Mucosa of descending colon (tissue), 3 donors: ENCODE measurements around the gene GOLGA6L4. TPM values are rescaled to one million over a fixed set of nuclear protein-coding genes. Genes with fewer than 3 reads are reported as not detected.
"Not testable (repeated sequence)": the region's sequence is repeated elsewhere in the genome, so short reads cannot be mapped to it uniquely, and the experiment has no call there.

Experiments
- ATAC-seq: fragments of 200-7000 bp; cut with Tn5 transposase; one replicate; pipeline ENCODE4 v1.9.1; 2020; ENCODE audit warnings: mild to moderate bottlenecking, moderate library complexity
- DNase-seq, 3 donors: peaks; one replicate each; pipeline ENCODE4 v3.0.0-alpha.2; 2020
- H3K36me3 ChIP-seq: fragments of 200-600 bp; one replicate; pipeline ENCODE4 v1.8.0; 2021; ENCODE audit warnings: low read depth, mild to moderate bottlenecking
- H3K4me1 ChIP-seq: fragments of 200-600 bp; one replicate; pipeline ENCODE4 v1.8.0; 2021; ENCODE audit warnings: low read depth, mild to moderate bottlenecking
- H3K4me3 ChIP-seq: fragments of 200-600 bp; one replicate; pipeline ENCODE4 v1.8.0; 2021; ENCODE audit warnings: mild to moderate bottlenecking
- H3K9me3 ChIP-seq: fragments of 200-600 bp; one replicate; pipeline ENCODE4 v1.8.0; 2021; ENCODE audit warnings: mild to moderate bottlenecking
- intact Hi-C, 2 donors: fragments of 100-400 bp; cut with DNase I in 1 of 2; cut with micrococcal nuclease in 1 of 2; formaldehyde crosslinking; loops; one replicate each; pipeline versions ENCODE4 v1.11.0 to v1.11.1; 2022; cut with DNase I, micrococcal nuclease
- long read RNA-seq, 2 donors: library from polyadenylated mRNA; unstranded; transcript quantifications; one replicate each; pipeline ENCODE4 v2.0.0, GENCODE V29; 2019 to 2021
- total RNA-seq, 3 donors: library from RNA; stranded (reverse); fragmentation: NEBNext Ultra II Directional in 2 of 3; extraction: Animal tissue kit (Norgen Biotek cat#: 25700) in 2 of 3; gene quantifications; one replicate each; pipeline versions ENCODE4 v1.2.1 to v1.2.4, GENCODE V29; 2021 to 2023
- donor health status: DM: no; HTN: no; CAD: no; lungs with moderate emphysema.
- donor health status: DM: no; HTN: no; CAD: no.
- donor health status: DM: no; HTN: yes; CAD: no.

The GOLGA6L4 gene
- 1 to 10 TPM; 2.0 to 3.7 (median 2.4) TPM for total RNA-seq
- long read RNA-seq, donor 1: 0 reads
- long read RNA-seq, donor 2: 0 reads

DNA sequence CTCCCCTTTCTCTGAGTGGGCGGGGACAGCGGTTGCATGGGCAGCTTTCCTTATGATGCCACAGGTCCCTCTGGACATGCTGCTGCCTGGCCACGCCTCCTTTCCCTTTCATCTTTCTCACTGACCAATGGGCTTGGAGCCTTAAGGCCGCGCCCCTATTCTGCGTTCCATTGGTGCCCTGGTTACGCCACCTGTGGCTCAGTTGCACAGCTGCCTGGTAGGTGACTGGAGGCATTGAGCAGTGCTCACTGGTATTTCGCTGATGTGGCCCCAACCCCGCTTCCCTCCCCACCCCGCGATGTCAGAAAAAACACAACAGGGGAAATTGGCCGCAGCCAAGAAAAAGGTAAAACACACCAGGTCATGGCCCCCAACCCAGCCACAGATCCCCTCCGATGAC lies at the start of gene GOLGA6L4:
TSS of gene GOLGA6L4 (plus strand) at position 201 of the 400 bp plus-strand sequence. CDS start at position 263, 62 bp downstream.
- ATAC-seq, DNase-seq, intact Hi-C loops, H3K4me3 ChIP-seq, H3K4me1 ChIP-seq, H3K36me3 ChIP-seq, H3K9me3 ChIP-seq: not testable (repeated sequence)

- H3K36me3 ChIP-seq, H3K9me3 ChIP-seq, H3K4me3 ChIP-seq, H3K4me1 ChIP-seq, DNase-seq, intact Hi-C loops, ATAC-seq: not testable (repeated sequence)
Measured at GRCh38 chr15:84192982-84193381, 42.6 kb upstream of the GOLGA6L4 start.

DNA sequence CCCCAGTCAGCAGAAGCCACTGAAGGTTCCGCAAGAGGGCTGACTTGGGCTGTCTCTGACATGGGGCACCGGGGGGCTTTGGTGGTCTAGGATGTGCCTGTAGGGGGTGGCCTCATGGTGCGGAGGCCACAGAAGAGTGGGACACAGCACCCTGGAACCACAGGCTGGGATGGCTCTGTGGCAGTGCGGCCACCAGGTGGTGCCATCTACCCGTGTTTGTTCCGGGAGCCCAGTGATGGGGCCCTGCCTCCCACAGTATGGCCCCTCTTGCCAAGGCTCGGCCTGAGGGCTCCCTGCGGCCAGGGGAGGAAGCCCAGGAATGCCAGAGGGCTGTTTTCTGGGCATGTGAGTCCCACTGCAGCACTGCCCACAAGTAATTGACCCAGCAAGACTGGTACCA lies 40.0 kb upstream of the GOLGA6L4 start:
- H3K9me3 ChIP-seq, H3K4me1 ChIP-seq, H3K4me3 ChIP-seq, intact Hi-C loops, H3K36me3 ChIP-seq, DNase-seq: not testable (repeated sequence)
- ATAC-seq: peak; percentile 92

DNA sequence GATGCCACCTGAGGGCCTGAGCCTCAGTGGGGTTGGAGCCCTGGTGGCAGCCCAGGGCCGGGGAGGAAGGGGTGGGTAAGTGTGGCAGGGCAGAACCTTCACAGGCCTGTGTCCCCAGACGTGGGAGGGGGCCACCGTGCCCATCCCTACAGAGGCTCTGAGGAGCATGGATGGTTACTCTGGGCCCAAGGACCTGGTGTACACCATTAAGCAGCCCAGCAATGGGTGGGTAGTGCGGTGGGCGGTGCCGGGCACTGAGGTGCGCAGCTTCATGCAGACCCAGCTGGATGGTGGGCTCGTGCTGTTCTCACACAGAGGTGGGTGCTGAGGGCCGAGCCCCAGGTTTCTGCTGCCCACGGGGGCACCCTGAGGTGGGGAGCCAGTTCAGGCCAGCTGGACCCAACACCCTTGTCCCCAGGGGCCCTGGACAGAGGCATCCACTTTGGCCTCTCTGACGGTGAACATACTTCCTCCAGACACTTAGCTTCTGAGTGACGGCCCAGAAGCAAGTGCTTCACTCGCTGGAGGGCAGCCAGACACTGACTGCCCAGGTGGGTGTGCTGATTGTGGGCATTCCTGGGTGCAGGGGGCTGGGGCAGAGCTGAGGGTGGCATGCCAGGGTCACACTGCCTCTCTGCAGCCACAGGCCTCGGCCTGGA lies 38.9 kb upstream of the GOLGA6L4 start:
- ATAC-seq: peak; percentile 27
- H3K4me3 ChIP-seq, intact Hi-C loops, H3K36me3 ChIP-seq, DNase-seq, H3K4me1 ChIP-seq, H3K9me3 ChIP-seq: not testable (repeated sequence)

GRCh38 chr15:84199865-84200264 lies 35.7 kb upstream of the GOLGA6L4 start:
- H3K9me3 ChIP-seq, H3K4me1 ChIP-seq, intact Hi-C loops, H3K4me3 ChIP-seq, ATAC-seq, H3K36me3 ChIP-seq: not testable (repeated sequence)
- peak in 1 of 3 donors; percentile 16 for DNase-seq

GRCh38 chr15:84246441-84246840 lies 10.9 kb downstream of the GOLGA6L4 start:
- H3K9me3 ChIP-seq, H3K36me3 ChIP-seq, intact Hi-C loops, ATAC-seq, H3K4me1 ChIP-seq, H3K4me3 ChIP-seq: not testable (repeated sequence)
- peak in 2 of 3 donors; percentile 27 to 46 for DNase-seq
